ENCODE data around the gene RBM4B.
"Not testable (repeated sequence)": the region's sequence is repeated elsewhere in the genome, so short reads cannot be mapped to it uniquely, and the experiment has no call there.

DNA sequence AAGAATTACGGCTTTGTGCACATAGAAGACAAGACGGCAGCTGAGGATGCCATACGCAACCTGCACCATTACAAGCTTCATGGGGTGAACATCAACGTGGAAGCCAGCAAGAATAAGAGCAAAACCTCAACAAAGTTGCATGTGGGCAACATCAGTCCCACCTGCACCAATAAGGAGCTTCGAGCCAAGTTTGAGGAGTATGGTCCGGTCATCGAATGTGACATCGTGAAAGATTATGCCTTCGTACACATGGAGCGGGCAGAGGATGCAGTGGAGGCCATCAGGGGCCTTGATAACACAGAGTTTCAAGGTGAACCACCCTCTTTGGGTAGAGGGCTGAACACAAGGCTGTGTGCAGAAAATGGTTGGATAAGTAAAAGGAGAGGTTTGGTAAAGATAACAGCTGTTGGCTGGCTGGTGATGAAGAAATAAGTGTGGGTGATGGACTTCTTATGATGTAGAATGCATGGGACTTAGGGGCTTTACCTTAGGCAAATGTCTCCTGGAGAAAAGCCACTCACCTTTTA lies 37.8 kb downstream of the RBM4B start:
- TF ChIP-seq CTCF (IDR thresholded peaks at IDR 0.05; ENCODE audit: low read length); EZH2 (IDR thresholded peaks at IDR 0.05; ENCODE audit: borderline replicate concordance, low read length): not testable (repeated sequence)

Data from OCI-LY1 (cell line).